Activated naive CD4-positive, alpha-beta T cell (primary cell): Measurements from ENCODE around the gene MTUS2.

Source experiments
- DNase-seq, 4 experiments: peaks; one replicate each; lab custom pipeline; 2025; lab: John Stamatoyannopoulos, UW

Gene MTUS2

GRCh38 chr13:29526741-29527140, 706.6 kb downstream of the MTUS2 start:
- DNase-seq = no peak

- no peak for DNase-seq
Observed at GRCh38 chr13:29527511-29527910, 707.4 kb downstream of the MTUS2 start.

- no peak for DNase-seq
Observed at GRCh38 chr13:29527916-29528315, 707.8 kb downstream of the MTUS2 start.

- DNase-seq = no peak
Observed at GRCh38 chr13:29529754-29530153, 709.6 kb downstream of the MTUS2 start.

- no peak for DNase-seq
Observed at GRCh38 chr13:29530901-29531300, 710.8 kb downstream of the MTUS2 start.

GRCh38 chr13:29532116-29532515, 712.0 kb downstream of the MTUS2 start:
- no peak for DNase-seq

GRCh38 chr13:29532821-29533220, 712.7 kb downstream of the MTUS2 start:
- no peak for DNase-seq

- no peak for DNase-seq
Observed at GRCh38 chr13:29534083-29534482, 713.9 kb downstream of the MTUS2 start.

- DNase-seq = no peak
Observed at GRCh38 chr13:29535663-29536655, 715.8 kb downstream of the MTUS2 start.

GRCh38 chr13:29536853-29537252, 716.7 kb downstream of the MTUS2 start:
- no peak for DNase-seq

- DNase-seq = no peak
Observed at GRCh38 chr13:29537736-29538651, 717.9 kb downstream of the MTUS2 start.

- no peak for DNase-seq
Observed at GRCh38 chr13:29538652-29539040, 718.5 kb downstream of the MTUS2 start.

- no peak for DNase-seq
Observed at GRCh38 chr13:29539856-29540255, 719.7 kb downstream of the MTUS2 start.

- no peak for DNase-seq
Observed at GRCh38 chr13:29540334-29540733, 720.2 kb downstream of the MTUS2 start.

- DNase-seq = no peak
Observed at GRCh38 chr13:29540799-29541198, 720.7 kb downstream of the MTUS2 start.

- DNase-seq = no peak
Observed at GRCh38 chr13:29541400-29541799, 721.3 kb downstream of the MTUS2 start.

GRCh38 chr13:29542381-29542780, 722.2 kb downstream of the MTUS2 start:
- no peak for DNase-seq

GRCh38 chr13:29543230-29544215, 723.4 kb downstream of the MTUS2 start:
- DNase-seq = no peak

GRCh38 chr13:29545988-29546387, 725.8 kb downstream of the MTUS2 start:
- DNase-seq = no peak

GRCh38 chr13:29546662-29547061, 726.5 kb downstream of the MTUS2 start:
- no peak for DNase-seq

GRCh38 chr13:29547153-29547552, 727.0 kb downstream of the MTUS2 start:
- no peak for DNase-seq
